K562 treated with DMSO at 1 percent for 24 hours (cell line): ENCODE results near the gene PSME4. TPM values are rescaled to one million over a fixed set of nuclear protein-coding genes. Genes with fewer than 3 reads are reported as not detected.

Experiments
- total RNA-seq: library from RNA; unstranded; fragments of 300-600 nt; gene quantifications from 2 replicates; pipeline ENCODE4 v1.2.3, GENCODE V29; 2022; ENCODE audit warnings: low read depth; ENCODE audit not compliant: insufficient read depth

Gene PSME4
- 28.3 and 35.7 TPM in 2 replicates for total RNA-seq

GRCh38 chr2:53970724-53971602, at the start of gene PSME4:
TSS of gene PSME4 (minus strand) at chr2:53970993. CDS start at chr2:53970784, 209 bp downstream.

GRCh38 chr2:53859206-53860181, 111.3 kb downstream of the PSME4 start, which contains the start of gene GPR75:
TSS of gene GPR75 (minus strand) at chr2:53859967. CDS start at chr2:53854756, 5,211 bp downstream.

Other genes with a start within 250 kb of the PSME4 start
- 6.1 and 8.7 TPM in 2 replicates for gene CHAC2, start 203.2 kb downstream of the PSME4 start, total RNA-seq
- 8.8 and 11.0 TPM in 2 replicates for gene ASB3, start 184.0 kb downstream of the PSME4 start, total RNA-seq
- 25.0 and 27.2 TPM in 2 replicates for gene ERLEC1, start 183.9 kb downstream of the PSME4 start, total RNA-seq
- gene GPR75, start 111.0 kb downstream of the PSME4 start, total RNA-seq: 1.3 and 1.6 TPM in 2 replicates
- gene ACYP2, start 144.6 kb upstream of the PSME4 start, total RNA-seq: 9.4 and 14.2 TPM in 2 replicates